NT2/D1 (cell line): ENCODE data around the gene CCDC38.

Source experiments
- SUZ12 ChIP-seq: IDR thresholded peaks from 2 replicates; pipeline ENCODE4 v1.6.1; 2011; ENCODE audit not compliant: insufficient read length, insufficient read depth; ENCODE audit errors: extremely low read depth
- YY1 ChIP-seq: IDR thresholded peaks from 2 replicates; pipeline ENCODE4 v1.6.1; 2011; ENCODE audit not compliant: insufficient read length, insufficient read depth
- ZNF274 ChIP-seq: IDR thresholded peaks from 2 replicates; pipeline ENCODE4 v1.6.1; 2011; ENCODE audit warnings: mild to moderate bottlenecking, low read depth, low read length

- TF ChIP-seq YY1: no peak
- TF ChIP-seq ZNF274: no peak
- no peak for TF ChIP-seq SUZ12
Observed at GRCh38 chr12:95943330-95943842, 972 bp upstream of the CCDC38 start, which contains the start of gene AMDHD1.
